Activated effector memory CD4-positive, alpha-beta T cell treated with anti-CD3 and anti-CD28 coated beads, Interleukin-2, amount 50 U/mL, for 16 hours (primary cell): ENCODE measurements around the gene SYTL4.

Experiments used
- DNase-seq: peaks from one replicate; pipeline ENCODE4 v3.0.0-alpha.2; 2020

SYTL4 gene

DNA sequence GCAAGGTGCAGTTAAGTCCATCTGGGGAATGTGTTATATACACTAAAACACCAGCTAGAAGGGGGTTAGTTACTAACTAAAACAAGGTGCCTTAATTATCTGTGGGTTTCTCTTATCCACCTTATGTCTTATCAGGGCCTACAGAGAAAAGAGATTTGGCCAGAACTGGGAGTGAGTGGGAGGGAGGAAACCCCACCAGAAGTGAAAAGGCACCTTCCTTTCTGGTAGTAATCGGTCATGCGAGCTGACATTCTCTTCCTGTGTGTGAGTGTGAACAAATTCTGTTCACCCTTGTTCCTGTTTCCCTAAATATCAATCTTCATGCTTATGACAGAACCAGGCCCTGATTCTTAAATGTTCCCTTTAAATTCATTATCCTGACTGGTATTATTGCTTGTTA lies 44.4 kb downstream of the SYTL4 start:
- no peak for DNase-seq

DNA sequence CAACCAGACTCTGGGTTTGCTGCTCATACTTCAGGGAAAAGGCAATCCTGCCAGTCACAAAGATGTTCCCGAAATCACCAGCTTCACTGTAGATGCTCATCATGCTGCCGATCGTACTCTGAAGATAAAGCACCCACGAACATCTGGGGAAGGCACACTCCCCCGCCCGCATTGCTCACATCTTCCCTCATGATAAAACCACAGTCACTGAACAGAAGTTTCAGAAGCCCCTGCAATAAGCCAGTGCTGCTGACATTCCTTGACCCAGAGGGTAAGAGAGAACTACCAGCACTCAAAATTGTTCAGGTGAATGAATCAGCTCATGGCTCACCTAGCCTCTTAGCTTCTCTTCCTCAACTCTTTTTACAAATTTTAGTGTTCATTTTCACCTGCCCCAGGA lies 44.8 kb downstream of the SYTL4 start:
- no peak for DNase-seq

DNA sequence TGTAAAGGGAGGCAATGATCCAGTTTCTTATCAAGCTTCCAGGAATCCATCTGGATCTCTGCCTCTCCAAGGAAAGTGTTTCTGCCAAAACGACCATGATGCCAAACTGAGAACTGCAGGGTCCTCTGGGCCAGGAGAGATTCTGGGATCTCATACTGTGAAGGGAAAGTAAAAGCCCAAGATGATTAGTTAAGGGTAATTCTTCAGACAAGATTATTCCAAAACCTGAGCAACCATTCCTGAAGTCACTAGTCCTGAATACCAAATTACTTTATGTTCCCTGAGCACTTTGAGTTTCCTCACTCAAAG lies 46.0 kb downstream of the SYTL4 start:
- no peak for DNase-seq

DNA sequence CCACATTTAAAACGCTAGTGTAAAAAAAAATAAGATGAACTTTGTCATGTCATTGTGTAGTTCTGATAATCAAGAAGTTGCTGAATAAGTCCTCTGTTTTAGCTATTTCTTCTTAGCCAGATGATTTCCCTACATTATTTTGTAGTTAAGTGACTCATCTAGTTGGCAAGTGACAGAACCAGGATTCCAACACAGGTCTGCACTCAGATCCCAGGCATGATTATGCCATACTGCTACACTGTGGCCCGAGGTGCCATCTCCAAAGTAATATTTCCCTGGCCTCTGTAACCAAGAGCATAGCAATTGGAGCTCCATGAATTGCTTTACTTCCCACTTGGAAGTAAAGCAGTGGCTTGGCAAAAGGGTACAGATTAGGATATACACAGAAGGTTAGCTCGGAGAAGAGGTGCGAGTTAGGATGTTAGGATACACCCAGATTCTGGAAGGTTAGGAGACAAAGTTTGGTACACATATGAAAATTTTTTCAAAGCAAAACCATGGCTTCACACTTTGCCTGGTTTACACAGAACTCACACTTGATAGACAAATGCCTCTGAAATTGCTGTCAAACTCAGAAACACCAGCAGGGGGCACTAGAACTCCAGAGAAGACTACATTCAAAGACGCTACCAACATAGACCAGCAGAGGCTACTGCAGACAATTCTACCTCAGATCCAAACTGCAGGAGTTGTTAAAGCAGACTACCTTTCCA lies 46.5 kb downstream of the SYTL4 start:
- DNase-seq: peak; percentile 75

DNA sequence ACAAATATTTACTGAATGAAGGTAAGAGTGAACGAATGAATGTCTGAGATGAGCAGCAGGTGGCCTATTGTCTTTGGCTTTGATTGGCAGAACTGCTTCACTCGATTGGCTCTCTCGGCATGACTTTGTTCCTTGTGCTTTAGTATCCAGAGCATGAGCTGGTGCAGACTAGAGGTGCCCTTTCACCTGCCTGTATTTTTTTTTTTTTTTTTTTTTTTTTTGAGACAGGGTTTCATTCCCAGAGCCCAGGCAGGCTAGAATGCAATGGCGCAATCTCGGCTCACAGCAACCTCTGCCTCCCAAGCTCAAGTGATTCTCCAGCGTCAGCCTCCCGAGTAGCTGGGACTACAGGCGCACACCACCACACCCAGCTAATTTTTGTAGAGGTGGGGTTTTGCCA lies 49.0 kb downstream of the SYTL4 start:
- no peak for DNase-seq

DNA sequence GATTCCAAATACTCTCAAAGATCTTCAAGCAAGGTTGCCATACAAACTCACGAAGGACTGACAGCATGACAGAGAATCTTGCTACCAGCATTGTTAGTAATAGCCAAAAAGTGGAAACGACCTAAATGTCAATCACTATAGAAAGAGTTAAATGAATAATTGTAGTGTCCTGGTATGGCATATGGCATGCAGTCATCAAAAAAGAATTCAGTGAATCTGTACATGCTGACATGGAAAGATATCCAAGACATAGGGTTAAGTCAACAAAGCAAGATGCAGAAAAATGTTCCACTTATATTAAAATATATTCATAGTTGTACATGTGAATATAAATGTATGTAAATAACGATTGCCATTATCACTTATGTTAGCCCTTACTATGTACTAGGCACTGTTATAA lies 50.3 kb downstream of the SYTL4 start:
- DNase-seq: no peak

DNA sequence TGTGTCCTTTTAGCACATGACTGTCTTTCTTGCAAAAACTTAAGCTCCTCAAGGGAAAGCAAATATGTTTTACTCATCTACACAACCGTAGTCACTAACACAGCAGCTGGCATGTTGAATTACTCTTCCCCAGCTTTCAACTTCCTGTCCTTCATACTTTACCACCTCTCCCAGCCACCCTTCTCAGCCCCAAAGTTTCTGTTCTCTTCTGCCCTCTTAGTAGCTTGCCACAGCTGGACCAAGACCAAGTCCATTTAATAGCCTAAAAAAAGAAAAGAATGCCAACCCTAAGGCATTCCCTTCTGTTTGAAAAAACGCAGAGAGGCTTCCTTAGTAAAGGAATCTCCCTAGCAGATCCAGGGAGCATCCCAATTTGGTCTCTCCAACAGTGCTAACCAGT lies 51.2 kb downstream of the SYTL4 start:
- DNase-seq: no peak

DNA sequence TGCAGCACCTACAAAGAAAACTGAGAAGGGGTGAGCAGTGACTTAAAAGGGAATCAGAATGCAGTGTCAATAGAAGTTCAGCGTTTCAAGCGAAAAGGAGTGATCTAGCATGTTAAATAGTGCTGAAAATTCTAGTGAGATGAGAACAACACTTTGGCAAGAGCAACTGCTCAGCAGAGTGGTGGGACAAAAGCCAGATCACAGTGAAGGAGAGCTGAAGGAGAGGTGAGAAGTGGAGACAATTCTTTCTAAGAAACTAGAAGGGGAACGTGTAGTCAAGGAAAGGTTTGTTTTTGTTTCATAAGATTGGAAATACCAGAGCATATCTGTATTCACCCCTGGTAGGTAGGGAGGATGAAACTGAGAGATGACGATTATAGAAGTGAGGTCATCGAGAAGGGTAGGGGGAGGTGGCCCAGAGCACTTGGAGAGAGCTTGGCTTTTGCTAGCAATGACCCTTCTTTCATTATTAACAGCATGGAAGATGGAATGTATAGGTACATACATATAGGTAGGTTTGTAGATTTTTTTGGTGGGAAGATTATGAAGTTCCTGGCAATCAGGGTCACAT lies 54.2 kb downstream of the SYTL4 start:
- no peak for DNase-seq

DNA sequence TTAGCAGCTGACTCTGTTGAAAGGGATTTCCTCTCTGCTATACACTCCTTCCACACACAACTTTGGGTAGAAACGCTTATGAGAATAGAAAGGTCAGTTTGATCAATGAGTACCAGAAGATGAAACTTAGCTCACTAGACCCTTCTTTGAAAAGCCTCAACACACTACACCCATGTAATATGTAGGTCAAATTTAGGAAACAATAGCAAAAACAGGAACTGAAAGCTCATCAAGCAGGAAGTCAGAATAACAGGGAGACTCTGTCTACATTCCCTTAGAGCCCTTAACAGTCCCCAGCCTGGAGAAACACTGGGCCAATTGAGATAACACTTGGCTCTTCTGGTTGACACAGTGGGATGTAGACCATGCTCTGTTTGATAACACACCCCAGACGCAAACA lies 57.2 kb downstream of the SYTL4 start:
- DNase-seq: no peak

DNA sequence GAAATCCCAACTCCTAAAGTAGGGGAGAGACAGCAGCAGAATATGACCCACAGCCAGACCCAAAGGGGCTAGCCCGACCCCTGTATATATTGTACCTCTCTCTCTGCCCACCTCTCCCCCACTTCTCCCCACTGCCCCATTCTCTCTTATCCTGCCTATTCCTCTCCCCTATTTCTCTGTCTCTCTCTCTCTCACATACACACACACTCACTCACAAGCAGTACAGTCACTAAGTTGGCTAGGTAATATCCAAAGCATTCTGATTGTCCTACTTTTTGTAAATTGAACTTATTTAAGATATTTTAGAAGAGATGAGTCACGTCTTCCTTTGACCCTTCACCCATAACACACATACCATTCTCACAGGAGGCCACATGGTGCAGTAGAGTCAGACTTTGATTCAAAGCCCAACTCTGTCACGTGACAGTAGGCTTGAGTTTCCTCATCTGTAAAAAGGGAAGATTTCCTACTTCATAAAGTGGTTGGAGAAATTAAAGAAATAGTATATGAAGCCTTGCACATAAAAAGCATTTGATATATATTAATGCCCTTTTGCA lies 58.4 kb downstream of the SYTL4 start:
- no peak for DNase-seq

DNA sequence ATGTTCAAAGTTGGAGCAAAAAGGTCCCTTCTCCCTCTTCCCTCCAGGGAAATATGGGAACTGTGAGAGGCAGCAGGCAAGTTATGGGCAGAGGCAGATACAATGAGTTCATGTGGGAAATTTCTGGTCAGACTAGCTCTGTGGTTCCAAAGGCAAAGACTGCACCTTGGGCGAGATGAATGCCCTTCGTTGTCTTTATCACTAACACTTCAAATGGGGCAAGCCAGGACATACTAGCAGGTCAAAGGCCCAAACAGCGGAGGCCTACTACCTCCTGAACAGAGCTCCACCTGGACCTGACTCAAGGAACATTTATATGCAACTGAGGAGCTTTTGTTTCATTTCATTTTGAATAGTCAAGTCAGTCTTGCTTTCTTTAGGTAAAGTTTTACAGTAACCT lies 59.0 kb downstream of the SYTL4 start:
- no peak for DNase-seq

DNA sequence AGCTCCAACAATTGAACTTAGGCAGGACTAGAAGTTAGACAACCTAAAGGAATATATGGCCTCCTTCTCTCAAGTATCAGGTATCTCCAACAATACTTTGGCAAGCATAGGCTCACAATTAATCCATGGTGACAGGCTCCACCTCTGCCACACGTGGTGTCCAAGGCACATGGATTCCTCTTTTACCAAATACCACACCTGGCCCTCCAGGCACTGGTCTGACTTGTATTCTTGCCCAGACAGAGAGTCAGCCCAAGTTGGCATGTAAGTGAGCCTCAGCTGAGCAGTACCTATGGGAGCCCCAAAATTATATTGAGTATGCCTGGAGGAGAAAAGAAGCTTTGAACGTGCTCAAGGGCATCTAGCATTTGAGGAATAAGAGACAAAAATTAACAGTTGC lies 68.3 kb downstream of the SYTL4 start:
- no peak for DNase-seq

DNA sequence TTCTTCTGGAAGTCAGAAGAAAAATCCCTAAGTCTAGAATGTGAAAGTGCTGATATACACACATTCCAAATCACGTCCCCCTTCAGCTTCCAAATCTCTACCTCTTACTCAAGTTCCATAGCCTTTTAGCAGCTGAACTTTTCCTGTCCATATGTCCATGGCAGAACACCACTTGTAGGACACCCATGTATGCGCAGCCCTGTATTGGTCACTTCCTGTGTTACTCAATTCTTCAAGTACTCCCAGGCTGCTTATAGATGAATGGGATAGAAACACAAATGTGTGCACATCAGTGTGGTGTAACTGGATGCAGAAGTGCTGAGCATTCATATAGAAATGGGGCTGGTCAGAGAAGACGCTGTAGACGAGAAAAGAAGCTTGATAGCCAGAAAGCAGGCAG lies 69.1 kb downstream of the SYTL4 start:
- no peak for DNase-seq

DNA sequence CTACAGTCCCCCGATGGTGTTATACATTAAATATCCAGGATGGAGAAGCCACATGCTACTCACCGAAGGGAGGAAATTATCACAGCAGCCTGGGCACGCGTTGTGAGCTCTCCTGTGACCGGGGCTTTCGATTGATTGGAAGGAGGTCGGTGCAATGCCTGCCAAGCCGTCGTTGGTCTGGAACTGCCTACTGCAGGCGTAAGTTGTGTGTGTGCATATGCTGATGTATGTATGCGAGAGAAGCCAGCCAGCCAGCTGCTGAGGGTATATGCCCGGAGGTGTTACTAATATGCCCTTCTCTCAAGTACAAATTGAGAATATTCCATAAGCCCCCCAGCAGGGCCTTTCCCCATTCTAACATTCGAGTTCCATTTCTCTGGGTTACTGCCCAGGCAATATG lies 69.8 kb downstream of the SYTL4 start:
- no peak for DNase-seq

DNA sequence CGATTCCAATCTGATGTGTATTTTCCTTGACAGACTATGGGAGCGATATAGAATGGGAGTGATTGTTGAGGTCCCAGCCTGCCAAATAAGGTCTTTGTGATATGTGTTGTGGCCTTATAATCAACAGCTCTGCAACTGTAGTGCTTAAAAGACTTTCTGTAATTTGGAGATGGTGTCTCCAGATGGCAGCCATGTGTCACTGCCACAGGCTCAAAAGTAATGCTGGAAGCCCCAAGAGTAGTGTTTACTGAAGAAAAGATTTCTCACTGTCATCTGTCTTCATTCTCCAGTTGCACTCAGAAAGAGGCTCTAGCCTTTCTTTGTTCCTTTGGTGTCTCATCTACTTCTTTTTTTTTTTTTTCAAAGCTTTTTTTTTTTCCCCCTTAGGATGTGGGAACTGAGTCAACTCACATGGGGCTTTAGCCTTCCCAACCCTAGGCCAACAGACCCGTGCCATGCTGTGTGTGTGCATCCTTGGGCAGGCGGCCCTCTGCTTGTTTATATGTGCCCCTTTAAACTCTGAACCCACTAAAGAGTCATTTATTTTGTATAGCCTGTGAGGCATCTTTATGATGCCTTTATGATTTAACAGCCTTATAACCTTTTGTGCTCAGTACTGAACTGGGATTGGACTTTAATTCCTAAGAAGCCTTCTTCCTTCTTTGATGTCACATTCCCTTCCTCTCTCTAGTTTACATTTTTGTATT lies 72.3 kb downstream of the SYTL4 start:
- DNase-seq: no peak

DNA sequence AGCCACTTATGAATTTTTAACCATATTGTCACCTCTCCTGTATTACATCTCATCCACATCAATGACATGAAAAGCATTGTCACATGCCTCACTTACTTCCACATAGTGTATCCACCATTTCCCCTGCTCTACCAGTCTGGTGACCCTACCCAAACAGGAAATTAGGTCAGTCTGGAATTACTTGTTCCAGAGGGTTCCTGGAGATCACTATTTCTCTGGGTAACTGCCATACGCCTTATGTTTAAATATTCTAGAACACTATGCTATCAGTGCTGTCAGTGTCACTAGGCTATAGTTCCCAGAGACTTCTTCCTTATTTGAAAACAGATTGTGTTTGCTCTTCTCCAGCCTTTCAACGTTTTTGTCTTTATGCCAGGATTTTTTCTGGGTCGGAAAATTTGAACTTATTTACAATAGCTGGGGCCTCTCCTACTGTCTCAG lies 73.0 kb downstream of the SYTL4 start:
- no peak for DNase-seq

DNA sequence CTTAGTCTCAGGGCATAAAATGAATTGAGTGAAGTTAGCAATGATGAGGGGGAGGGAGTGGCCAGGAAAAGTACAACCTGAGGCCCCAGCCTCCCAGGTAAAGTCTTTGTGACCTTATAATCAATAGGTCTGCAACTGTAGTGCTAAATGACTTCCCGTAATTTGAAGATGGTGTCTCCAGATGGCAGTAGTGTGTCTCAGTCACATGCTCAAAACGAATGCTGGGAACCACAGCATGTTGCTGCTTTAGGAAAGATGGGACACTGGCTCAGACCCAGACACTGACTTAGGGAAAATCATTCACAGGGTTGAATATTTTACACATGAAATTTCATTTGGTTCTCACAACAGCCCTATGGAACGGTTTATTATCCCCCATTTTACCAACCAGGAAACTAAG lies 77.7 kb downstream of the SYTL4 start:
- DNase-seq: no peak

DNA sequence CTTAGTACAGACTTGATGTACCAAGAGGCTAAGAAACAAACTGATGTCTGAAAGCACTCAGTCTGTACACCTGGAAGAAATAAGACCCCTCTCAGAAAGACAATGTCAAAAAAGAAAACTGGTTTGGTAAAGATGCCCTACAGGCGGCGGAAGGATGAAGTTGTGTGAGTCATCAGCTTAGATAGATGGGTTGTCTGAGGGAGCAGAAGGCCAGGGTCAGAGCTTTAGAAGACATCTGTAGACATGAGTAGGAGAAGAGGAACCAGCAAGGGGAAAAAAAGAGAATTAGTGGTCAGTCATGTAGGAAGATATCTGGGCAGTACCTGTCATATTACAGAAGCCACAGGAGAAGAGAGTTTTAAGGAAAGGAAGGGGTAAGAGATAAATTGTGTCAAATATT lies 79.7 kb downstream of the SYTL4 start:
- DNase-seq: no peak

DNA sequence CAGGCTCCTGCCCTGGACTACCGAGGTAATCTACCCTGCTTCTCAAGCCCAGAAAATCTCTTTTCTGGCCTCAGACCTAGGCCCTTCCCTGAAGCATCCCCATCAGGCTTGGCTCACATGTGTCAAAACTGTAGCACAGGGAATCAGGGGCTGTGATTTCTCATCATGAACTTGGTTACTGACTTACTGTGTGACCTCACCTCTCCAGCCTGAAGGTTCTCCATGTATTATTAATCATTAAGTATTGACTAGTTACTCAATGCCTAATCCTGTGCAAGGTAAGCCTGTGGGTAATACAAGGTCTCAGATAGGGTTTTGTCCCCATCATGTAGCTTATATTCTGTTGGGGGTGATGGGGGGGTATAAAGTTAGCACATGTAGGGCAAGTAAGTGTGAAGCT lies 81.1 kb downstream of the SYTL4 start:
- DNase-seq: no peak

DNA sequence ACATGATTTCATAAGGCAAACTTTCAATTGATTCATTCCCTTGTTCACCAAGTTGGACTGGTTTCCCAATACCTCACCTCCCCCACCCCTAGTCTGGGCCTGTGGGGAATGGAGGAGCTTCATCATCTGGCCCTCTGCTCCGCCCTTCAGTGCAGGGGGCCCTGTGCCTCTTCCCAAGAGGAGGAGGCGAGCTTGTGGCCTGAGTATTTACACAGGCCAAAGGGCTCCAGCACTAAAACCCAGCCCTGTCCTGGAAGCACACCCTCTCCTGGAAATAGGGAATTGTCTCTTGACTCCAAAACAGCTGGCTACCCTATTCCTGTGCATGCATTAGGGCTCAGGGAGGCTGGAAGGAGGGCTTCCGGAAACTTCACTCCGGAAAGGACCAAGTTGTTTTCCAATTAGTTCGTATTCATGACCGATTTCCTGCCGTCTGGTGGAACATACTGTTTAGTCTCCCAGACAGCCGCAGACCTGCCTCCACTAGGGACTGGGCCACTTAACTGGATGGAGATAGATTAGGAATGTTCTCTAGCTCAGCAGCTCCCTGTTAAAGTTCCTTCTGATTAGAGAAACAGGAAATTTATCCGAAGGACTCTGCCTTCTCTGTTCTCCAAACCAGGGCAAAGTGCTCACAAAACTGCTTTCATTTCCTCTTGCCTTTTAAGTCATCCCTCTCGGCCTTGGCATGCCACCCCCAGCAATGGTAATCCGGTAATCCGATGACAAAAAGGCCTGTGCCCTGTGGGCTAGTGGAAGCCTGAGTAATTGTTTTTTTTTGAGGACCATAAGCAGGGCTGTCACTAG lies 82.2 kb downstream of the SYTL4 start:
- no peak for DNase-seq

DNA sequence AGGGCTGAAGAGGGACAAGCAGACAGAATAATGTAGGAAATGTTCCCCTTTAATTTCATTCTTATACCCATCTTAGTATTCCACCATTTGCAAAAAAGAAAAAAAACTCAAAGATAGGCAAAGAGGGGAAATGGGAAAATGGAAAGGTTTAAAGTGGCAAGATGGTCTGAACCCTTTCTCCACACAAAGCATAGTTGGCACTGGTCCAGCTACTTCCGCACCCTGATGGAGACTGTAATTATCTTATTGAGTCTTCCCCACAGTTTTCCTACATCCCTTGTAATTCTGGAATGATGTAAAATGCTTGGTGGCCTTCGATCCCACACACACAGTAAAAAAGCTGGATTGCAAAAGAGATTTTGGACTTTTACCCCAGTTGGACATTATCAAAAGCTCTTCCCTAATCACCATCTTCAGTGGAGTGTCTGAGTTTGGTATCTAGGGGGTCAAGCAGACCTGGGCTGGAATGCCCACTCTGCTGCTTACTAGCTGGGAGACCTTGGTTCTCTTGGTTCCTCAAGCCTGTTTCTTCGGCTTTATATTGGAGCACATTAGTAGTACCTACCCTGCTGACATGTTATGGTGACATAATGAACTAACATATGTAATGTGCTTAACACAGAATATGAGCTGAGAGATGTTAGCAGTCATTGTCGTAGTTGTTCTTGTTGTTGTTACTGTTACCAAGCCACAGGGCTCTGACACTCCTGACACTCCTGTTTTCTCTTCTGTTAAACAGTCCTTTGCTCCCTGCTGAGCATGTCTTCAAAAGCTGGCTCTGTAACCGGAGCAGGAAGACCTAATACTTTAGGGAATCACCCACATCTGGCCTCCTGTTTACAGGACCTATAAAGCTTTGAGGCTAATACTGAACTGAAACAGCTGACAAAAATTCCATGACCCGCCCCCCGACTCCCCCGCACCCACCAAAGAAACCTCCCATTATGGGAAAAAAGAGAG lies 83.2 kb downstream of the SYTL4 start:
- no peak for DNase-seq

DNA sequence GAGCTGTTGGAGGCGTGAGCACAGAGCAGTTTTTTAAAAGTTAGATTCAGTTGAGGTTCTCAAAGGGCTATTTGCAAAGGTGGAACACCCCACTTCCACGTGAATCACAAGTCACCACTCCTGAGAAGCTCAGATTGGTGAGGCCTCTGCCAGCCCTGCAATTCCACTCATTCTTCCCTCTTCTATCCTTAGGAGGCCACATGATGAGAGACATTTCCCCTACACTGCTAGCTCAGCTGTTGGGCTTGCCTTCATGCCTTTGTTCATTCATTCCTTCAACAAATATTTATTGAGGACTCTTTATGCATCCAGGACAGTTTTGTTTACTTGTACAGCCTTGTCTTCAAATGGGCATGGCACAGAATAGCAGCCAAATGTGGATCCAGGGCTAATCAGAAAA lies 84.2 kb downstream of the SYTL4 start:
- no peak for DNase-seq
